ENCODE data around the gene TMEM63A. TPM values are rescaled to one million over a fixed set of nuclear protein-coding genes. Genes with fewer than 3 reads are reported as not detected.

Gene TMEM63A
- total and polyA plus RNA-seq, 2 of the 13 experiments (the other 11 are each of a cell fraction or from before 2014, with no cell fraction given): 23.9 to 53.3 TPM

GRCh38 chr1:225923692-225924555 is 41.7 kb upstream of the TMEM63A start, which contains the start of gene PYCR2 (continued):
- TF ChIP-seq ELK4 (CRISPR knock-in tag; IDR thresholded peaks at IDR 0.05; ENCODE audit: borderline replicate concordance) (no peak), STAG1 (CRISPR knock-in tag; IDR thresholded peaks at IDR 0.05) (no peak), ZNF326 (CRISPR knock-in tag; IDR thresholded peaks at IDR 0.05; ENCODE audit: borderline replicate concordance) (no peak), FLYWCH1 (CRISPR knock-in tag; IDR thresholded peaks at IDR 0.05) (no peak), RFX5 (IDR thresholded peaks at IDR 0.05; ENCODE audit: low read depth, low read length) (0 out of 2 replicates have a peak, but pooled peaks have one; percentile 38), ZBTB7A (CRISPR knock-in tag; IDR thresholded peaks at IDR 0.05) (peak; percentile 49; the same call in 1 of the 2 replicates), ZNF652 (CRISPR knock-in tag; IDR thresholded peaks at IDR 0.05; ENCODE audit: borderline replicate concordance, low read depth) (no peak), ZNF24 (IDR thresholded peaks at IDR 0.05) (no peak), ZNF281 (CRISPR knock-in tag; IDR thresholded peaks at IDR 0.05; ENCODE audit: borderline replicate concordance) (peak; percentile 52; the same call in 1 of the 2 replicates), ZNF468 (CRISPR knock-in tag; IDR thresholded peaks at IDR 0.05) (no peak; the same call in 1 of the 2 replicates), ATF3 (CRISPR knock-in tag; IDR thresholded peaks at IDR 0.05) (peak; percentile 54; the same call in 1 of the 2 replicates), POLR2G (IDR thresholded peaks at IDR 0.05; ENCODE audit: low read depth, low read length) (peak; percentile 89), SUZ12 (IDR thresholded peaks at IDR 0.05; ENCODE audit: low read depth, low read length) (no peak), ZNF724P (CRISPR knock-in tag; IDR thresholded peaks at IDR 0.05; ENCODE audit: borderline replicate concordance) (0 out of 2 replicates have a peak, but pooled peaks have one; percentile 82), ZMYM4 (CRISPR knock-in tag; IDR thresholded peaks at IDR 0.05) (peak; percentile 79), MED8 (CRISPR knock-in tag; IDR thresholded peaks at IDR 0.05; ENCODE audit: insufficient replicate concordance) (peak; percentile 81), ZNF296 (CRISPR knock-in tag; conservative IDR thresholded peaks at IDR 0.05) (peak; percentile 49; the same call in 1 of the 2 replicates)
- TF ChIP-seq, protein P1, sequence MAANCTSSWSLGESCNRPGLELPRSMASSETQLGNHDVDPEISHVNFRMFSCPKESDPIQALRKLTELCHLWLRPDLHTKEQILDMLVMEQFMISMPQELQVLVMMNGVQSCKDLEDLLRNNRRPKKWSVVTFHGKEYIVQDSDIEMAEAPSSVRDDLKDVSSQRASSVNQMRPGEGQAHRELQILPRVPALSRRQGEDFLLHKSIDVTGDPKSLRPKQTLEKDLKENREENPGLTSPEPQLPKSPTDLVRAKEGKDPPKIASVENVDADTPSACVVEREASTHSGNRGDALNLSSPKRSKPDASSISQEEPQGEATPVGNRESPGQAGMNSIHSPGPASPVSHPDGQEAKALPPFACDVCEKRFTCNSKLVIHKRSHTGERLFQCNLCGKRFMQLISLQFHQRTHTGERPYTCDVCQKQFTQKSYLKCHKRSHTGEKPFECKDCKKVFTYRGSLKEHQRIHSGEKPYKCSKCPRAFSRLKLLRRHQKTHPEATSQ (CRISPR knock-in tag; IDR thresholded peaks at IDR 0.05; ENCODE audit: borderline replicate concordance): 0 out of 2 replicates have a peak, but pooled peaks have one; percentile 8
- TF ChIP-seq, protein P2, sequence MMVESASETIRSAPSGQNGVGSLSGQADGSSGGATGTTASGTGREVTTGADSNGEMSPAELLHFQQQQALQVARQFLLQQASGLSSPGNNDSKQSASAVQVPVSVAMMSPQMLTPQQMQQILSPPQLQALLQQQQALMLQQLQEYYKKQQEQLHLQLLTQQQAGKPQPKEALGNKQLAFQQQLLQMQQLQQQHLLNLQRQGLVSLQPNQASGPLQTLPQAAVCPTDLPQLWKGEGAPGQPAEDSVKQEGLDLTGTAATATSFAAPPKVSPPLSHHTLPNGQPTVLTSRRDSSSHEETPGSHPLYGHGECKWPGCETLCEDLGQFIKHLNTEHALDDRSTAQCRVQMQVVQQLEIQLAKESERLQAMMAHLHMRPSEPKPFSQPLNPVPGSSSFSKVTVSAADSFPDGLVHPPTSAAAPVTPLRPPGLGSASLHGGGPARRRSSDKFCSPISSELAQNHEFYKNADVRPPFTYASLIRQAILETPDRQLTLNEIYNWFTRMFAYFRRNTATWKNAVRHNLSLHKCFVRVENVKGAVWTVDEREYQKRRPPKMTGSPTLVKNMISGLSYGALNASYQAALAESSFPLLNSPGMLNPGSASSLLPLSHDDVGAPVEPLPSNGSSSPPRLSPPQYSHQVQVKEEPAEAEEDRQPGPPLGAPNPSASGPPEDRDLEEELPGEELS (CRISPR knock-in tag; IDR thresholded peaks at IDR 0.05): no peak

Data from HepG2 (cell line).